CD4-positive, CD25-positive, alpha-beta regulatory T cell (primary cell): ENCODE results near the gene ADAMTSL5. TPM values are rescaled to one million over a fixed set of nuclear protein-coding genes. Genes with fewer than 3 reads are reported as not detected.
A peak's percentile ranks its signal among the peaks of the same experiment; 100 is the strongest.

Source experiments
- ATAC-seq, 2 donors: fragments of 150-1000 bp; cut with Tn5 transposase; one replicate each; pipeline ENCODE4 v1.10.0; 2021; ENCODE audit warnings: low read depth in 2 of 2, moderate number of reproducible peaks in 2 of 2, moderate library complexity in 1 of 2
- DNase-seq, 3 donors: peaks; one replicate each; pipeline versions ENCODE4 v3.0.0 to v3.0.0-alpha.2; 2012 to 2022; ENCODE audit warnings: mixed read lengths in 1 of 3
- H3K27ac ChIP-seq: one replicate; pipeline ENCODE4 v1.7.0; 2013; ENCODE audit warnings: mild to moderate bottlenecking, low read length; ENCODE audit not compliant: insufficient read depth, poor library complexity, severe bottlenecking
- H3K27me3 ChIP-seq: one replicate; pipeline ENCODE4 v1.7.0; 2013; ENCODE audit warnings: low read length; ENCODE audit not compliant: control insufficient read depth, insufficient read depth
- H3K36me3 ChIP-seq: one replicate; pipeline ENCODE4 v1.7.0; 2013; ENCODE audit warnings: mild to moderate bottlenecking, low read length, moderate library complexity; ENCODE audit not compliant: control insufficient read depth, insufficient read depth
- H3K4me1 ChIP-seq: 2 replicates; pipeline ENCODE4 v1.7.0; 2013; ENCODE audit warnings: mild to moderate bottlenecking, low read length; ENCODE audit not compliant: insufficient read depth, control insufficient read depth, poor library complexity, severe bottlenecking
- H3K4me3 ChIP-seq: one replicate; pipeline ENCODE4 v1.7.0; 2013; ENCODE audit warnings: low read depth, mild to moderate bottlenecking, low read length, moderate library complexity
- H3K9me3 ChIP-seq, 2 experiments: 1 replicate in 1 of 2; 2 replicates in 1 of 2; pipeline ENCODE4 v1.7.0; 2013; ENCODE audit warnings: low read length in 2 of 2, mild to moderate bottlenecking in 1 of 2, moderate library complexity in 1 of 2; ENCODE audit not compliant: control insufficient read depth in 2 of 2
- H3K27ac Mint-ChIP-seq, 3 donors: one replicate each; pipeline ENCODE4 v1.8.0; 2020 to 2022; ENCODE audit warnings: mild to moderate bottlenecking in 3 of 3, mixed read lengths in 3 of 3, moderate library complexity in 2 of 3
- H3K27me3 Mint-ChIP-seq: one replicate; pipeline ENCODE4 v1.8.0; 2022; ENCODE audit warnings: mild to moderate bottlenecking, mixed read lengths
- H3K36me3 Mint-ChIP-seq: one replicate; pipeline ENCODE4 v1.8.0; 2020; ENCODE audit warnings: mixed read lengths
- H3K4me1 Mint-ChIP-seq, 4 donors: one replicate each; pipeline ENCODE4 v1.8.0; 2020 to 2022; ENCODE audit warnings: mixed read lengths in 4 of 4, mild to moderate bottlenecking in 1 of 4
- H3K4me3 Mint-ChIP-seq, 4 donors: one replicate each; pipeline ENCODE4 v1.8.0; 2020 to 2022; ENCODE audit warnings: mild to moderate bottlenecking in 4 of 4, mixed read lengths in 4 of 4, moderate library complexity in 3 of 4
- H3K9me3 Mint-ChIP-seq, 7 donors: one replicate each; pipeline ENCODE4 v1.8.0; 2020 to 2022; ENCODE audit warnings: mixed read lengths in 7 of 7, mild to moderate bottlenecking in 3 of 7, moderate library complexity in 2 of 7
- polyA plus RNA-seq, 4 donors: library from polyadenylated mRNA; unstranded; fragments of 300-500 nt; fragmentation: Illumina TruSeq; gene quantifications; one replicate each; pipeline ENCODE4 v1.2.3, GENCODE V29; 2021
- total RNA-seq: library from RNA; stranded (reverse); gene quantifications from one replicate; pipeline ENCODE4 v1.2.3, GENCODE V29; 2022

ADAMTSL5 gene
- total and polyA plus RNA-seq, 5 donors from 2014 or later: 0.29 to 3.3 (median 2.1) TPM

DNA sequence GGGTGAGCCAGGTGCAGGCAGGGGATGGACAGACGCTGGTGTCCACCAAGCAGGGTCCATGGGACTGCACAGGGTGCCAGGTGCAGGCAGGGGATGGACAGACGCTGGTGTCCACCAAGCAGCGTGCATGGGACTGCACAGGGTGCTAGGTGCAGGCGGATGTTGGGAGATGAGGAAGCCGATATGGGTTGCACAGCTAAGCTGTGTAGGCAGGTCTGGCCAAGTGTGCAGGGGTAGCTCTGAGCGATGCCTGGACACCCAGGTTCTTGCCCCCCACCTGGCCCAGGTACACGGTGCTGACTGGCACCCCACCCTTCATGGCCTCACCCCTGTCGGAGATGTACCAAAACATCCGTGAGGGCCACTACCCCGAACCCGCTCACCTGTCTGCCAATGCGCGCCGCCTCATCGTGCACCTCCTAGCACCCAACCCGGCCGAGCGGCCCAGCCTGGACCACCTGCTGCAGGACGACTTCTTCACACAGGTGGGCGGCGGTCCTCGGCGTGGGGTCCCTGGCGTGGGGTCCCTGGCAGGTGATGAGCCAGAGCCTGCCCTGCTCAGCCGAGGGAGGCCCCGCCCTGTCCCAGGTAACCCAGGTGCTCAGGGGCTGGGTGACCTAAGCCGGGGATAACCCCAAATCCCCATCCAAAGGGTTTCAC, 15.0 kb upstream of the ADAMTSL5 start:
- no peak overlapping the region for H3K4me3 Mint-ChIP-seq

DNA sequence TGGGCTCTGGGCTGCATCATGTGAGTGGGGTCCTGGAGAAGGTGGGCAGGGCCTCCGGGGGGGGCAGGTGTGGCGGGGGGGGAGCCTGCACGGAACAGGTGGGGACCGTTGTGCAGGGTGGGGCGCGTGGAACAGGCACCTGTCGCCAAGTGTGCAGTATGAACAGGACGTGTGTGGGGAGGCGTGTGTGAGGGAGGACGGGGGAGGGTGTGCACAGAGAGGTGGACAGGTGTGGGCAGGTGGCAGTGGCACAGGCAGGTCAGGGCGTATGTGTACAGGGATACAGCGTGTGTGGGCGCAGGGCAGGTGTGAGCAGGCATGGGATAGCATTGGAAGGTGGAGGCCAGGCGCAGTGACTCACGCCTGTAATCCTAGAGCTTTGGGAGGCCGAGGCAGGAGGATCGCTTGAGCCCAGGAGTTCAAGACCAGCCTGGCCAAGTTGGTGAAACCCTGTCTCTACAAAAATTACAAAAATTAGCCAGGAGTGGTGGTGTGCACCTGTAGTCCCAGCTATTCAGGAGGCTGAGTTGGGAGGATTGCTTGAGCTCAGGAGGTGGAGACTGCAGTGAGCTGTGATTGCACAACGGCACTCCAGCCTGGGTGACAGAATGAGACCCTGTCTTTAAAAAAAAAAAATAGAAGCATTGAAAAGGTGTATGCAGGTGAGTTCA, 14.3 kb upstream of the ADAMTSL5 start:
- H3K27ac Mint-ChIP-seq: no peak overlapping the region
- peaks cover 6% of the 10 kb centered on the region for H3K27me3 ChIP-seq

More for the DNA sequence above, 15.0 kb upstream of the ADAMTSL5 start:
- ATAC-seq (no peak), DNase-seq (no peak)
- H3K36me3 Mint-ChIP-seq: no peaks in the 10 kb centered on the region
- no peak overlapping the region for H3K27ac ChIP-seq
- H3K27ac Mint-ChIP-seq: no peak overlapping the region
- H3K36me3 ChIP-seq: no peaks in the 10 kb centered on the region
- H3K27me3 ChIP-seq: peaks cover 6% of the 10 kb centered on the region
- H3K4me1 Mint-ChIP-seq: peaks cover 0 to 12% (median 3%) of the 10 kb centered on the region in 4 donors
- H3K9me3 Mint-ChIP-seq: peaks cover 0 to 3% (median 0%) of the 10 kb centered on the region in 7 donors
- H3K9me3 ChIP-seq: no peaks in the 10 kb centered on the region
- no peaks in the 10 kb centered on the region for H3K4me1 ChIP-seq
- no peak overlapping the region for H3K4me3 ChIP-seq
- peaks cover 32% of the 10 kb centered on the region for H3K27me3 Mint-ChIP-seq

DNA sequence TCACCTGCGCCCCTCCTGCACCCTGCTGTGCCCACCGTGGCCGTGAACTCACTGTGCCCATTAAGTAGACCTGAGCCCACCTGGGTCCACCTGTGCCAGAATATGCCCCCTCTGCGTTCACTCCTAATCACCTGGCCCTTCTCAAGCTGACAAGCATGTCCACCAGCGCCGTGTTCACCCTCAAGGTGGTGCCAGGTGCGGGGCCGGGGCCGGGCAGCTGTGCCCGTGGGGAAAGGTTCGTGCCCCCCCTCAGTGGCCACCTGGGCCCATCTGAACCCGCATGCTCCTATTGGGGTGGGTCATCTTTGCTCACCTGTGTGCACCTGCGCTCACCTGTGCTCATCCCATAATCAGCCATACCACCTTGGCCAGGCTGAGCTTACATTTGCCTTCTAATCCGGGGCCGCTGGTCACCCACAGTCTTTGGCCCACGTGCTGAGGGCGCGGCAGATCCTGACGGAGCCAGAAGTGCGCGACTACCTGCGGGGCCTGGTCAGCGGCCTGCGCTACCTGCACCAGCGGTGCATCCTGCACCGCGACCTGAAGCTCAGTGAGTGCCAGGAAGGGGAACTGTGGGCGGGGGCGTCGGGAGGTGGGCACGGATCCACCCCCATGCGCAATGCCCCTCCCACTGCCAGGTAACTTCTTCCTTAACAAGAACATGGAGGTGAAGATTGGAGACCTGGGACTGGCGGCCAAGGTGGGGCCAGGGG, 13.4 kb upstream of the ADAMTSL5 start:
- Mint-ChIP-seq H3K36me3 (no peaks in the 10 kb centered on the region), H3K27me3 (peaks cover 33% of the 10 kb centered on the region), H3K27ac (no peak overlapping the region), H3K9me3 (peaks cover 0 to 3% (median 0%) of the 10 kb centered on the region in 7 donors), H3K4me1 (peaks cover 0 to 12% (median 3%) of the 10 kb centered on the region in 4 donors), H3K4me3 (peak overlapping the region in 1 of 4 donors; percentile 52)
- H3K27me3 ChIP-seq: peaks cover 6% of the 10 kb centered on the region
- H3K4me3 ChIP-seq: no peak overlapping the region
- ATAC-seq (no peak), DNase-seq (no peak)
- no peaks in the 10 kb centered on the region for H3K4me1 ChIP-seq
- H3K36me3 ChIP-seq: no peaks in the 10 kb centered on the region
- no peaks in the 10 kb centered on the region for H3K9me3 ChIP-seq
- H3K27ac ChIP-seq: no peak overlapping the region

More for the DNA sequence above, 14.3 kb upstream of the ADAMTSL5 start:
- Mint-ChIP-seq H3K9me3 (peaks cover 0 to 3% (median 0%) of the 10 kb centered on the region in 7 donors), H3K4me3 (no peak overlapping the region), H3K36me3 (no peaks in the 10 kb centered on the region), H3K4me1 (peaks cover 0 to 12% (median 3%) of the 10 kb centered on the region in 4 donors), H3K27me3 (peaks cover 33% of the 10 kb centered on the region)
- DNase-seq (no peak), ATAC-seq (no peak)
- Histone ChIP-seq H3K9me3 (no peaks in the 10 kb centered on the region), H3K4me3 (no peak overlapping the region), H3K36me3 (no peaks in the 10 kb centered on the region), H3K4me1 (no peaks in the 10 kb centered on the region), H3K27ac (no peak overlapping the region)

DNA sequence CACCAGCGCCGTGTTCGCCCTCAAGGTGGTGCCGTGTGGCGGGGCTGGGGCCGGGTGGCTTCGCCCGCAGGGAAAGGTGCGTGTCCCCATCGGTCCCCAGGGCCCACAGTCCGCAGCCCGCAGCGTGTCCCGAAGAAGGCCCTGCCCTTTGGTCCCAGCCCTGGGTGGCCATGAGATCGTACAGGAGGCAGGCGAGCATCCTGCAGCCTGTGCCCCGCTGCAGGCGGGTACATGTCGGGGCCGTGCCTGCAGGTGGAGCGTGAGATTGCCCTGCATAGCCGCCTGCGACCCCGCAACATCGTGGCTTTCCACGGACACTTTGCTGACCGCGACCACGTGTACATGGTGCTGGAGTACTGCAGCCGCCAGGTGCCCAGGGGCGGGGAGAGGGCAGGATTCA, 12.5 kb upstream of the ADAMTSL5 start:
- no peaks in the 10 kb centered on the region for H3K36me3 ChIP-seq
- Mint-ChIP-seq H3K36me3 (no peaks in the 10 kb centered on the region), H3K9me3 (peaks cover 0 to 3% (median 0%) of the 10 kb centered on the region in 7 donors), H3K4me3 (no peak overlapping the region), H3K4me1 (peaks cover 0 to 12% (median 3%) of the 10 kb centered on the region in 4 donors), H3K27ac (no peak overlapping the region), H3K27me3 (peaks cover 38% of the 10 kb centered on the region)
- no peak overlapping the region for H3K4me3 ChIP-seq
- no peak overlapping the region for H3K27ac ChIP-seq
- H3K9me3 ChIP-seq: no peaks in the 10 kb centered on the region
- DNase-seq: no peak
- H3K27me3 ChIP-seq: peaks cover 6% of the 10 kb centered on the region
- no peak for ATAC-seq
- H3K4me1 ChIP-seq: no peaks in the 10 kb centered on the region

DNA sequence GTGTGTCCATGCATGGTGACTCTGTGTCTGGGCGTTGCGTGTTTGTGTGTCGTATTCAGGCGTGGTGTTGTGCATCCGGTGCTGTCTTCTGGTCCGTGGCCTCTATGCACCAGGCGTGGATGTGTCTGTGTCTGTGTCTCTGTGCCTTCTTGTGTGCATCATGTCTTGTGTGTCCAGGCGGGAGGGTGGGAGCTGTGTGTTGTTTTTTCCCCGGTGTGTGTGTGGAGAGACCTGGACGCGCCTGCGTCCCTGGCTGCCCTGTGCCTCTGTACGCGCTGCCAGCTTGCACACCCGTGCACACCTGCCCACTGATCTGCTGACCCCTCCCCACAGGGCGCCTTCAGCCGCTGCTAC, 12.1 kb upstream of the ADAMTSL5 start:
- Mint-ChIP-seq H3K4me3 (no peak overlapping the region), H3K27ac (no peak overlapping the region), H3K27me3 (peaks cover 34% of the 10 kb centered on the region), H3K4me1 (peaks cover 0 to 12% (median 3%) of the 10 kb centered on the region in 4 donors), H3K9me3 (peaks cover 0 to 3% (median 0%) of the 10 kb centered on the region in 7 donors), H3K36me3 (no peaks in the 10 kb centered on the region)
- Histone ChIP-seq H3K9me3 (no peaks in the 10 kb centered on the region), H3K27ac (no peak overlapping the region), H3K36me3 (no peaks in the 10 kb centered on the region), H3K27me3 (peaks cover 6% of the 10 kb centered on the region), H3K4me3 (no peak overlapping the region), H3K4me1 (no peaks in the 10 kb centered on the region)
- no peak for ATAC-seq
- no peak for DNase-seq

DNA sequence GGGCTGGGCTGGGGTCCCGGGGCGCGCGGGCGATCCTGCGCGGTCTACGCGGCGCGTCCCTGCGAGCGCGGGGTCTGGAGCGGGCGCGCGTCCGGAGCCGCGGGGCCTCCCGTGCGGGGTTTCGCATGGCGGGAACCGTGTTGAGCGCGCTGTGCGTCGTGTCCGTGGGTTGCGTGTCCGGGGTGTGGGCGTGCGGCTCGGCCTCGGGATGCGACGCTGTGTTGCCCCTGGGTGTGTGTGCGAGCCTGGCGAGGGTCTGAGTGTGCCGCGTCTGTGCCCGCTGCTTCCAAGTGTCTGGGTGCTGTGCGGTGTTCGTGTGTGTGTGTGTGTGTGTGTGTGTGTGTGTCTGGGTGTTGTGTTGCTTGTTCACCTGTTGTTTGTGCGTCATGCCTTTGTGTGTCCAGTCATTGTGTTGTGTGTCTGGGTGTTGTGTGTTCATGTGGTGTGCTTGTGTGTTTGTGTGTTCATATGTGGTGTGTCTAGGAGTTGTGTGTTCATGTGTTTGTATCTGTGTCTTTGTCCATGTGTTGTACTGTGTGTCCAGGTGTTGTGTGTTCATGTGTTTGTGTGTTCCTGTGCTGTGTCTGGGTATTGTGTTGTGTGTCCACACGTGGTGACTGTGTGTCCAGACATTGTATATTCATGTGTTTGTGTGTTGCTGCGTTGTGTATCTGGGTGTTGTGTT, 11.6 kb upstream of the ADAMTSL5 start:
- H3K4me1 ChIP-seq: no peaks in the 10 kb centered on the region
- H3K27me3 ChIP-seq: peaks cover 6% of the 10 kb centered on the region
- peak overlapping the region in 1 of 4 donors; percentile 44 for H3K4me3 Mint-ChIP-seq
- H3K36me3 Mint-ChIP-seq: no peaks in the 10 kb centered on the region
- peaks cover 31% of the 10 kb centered on the region for H3K27me3 Mint-ChIP-seq
- peaks cover 0 to 12% (median 3%) of the 10 kb centered on the region in 4 donors for H3K4me1 Mint-ChIP-seq
- H3K9me3 ChIP-seq: no peaks in the 10 kb centered on the region
- H3K27ac ChIP-seq: no peak overlapping the region
- H3K9me3 Mint-ChIP-seq: peaks cover 0 to 3% (median 0%) of the 10 kb centered on the region in 7 donors
- no peaks in the 10 kb centered on the region for H3K36me3 ChIP-seq
- no peak overlapping the region for H3K4me3 ChIP-seq
- H3K27ac Mint-ChIP-seq: no peak overlapping the region
- no peak for DNase-seq
- ATAC-seq: no peak

DNA sequence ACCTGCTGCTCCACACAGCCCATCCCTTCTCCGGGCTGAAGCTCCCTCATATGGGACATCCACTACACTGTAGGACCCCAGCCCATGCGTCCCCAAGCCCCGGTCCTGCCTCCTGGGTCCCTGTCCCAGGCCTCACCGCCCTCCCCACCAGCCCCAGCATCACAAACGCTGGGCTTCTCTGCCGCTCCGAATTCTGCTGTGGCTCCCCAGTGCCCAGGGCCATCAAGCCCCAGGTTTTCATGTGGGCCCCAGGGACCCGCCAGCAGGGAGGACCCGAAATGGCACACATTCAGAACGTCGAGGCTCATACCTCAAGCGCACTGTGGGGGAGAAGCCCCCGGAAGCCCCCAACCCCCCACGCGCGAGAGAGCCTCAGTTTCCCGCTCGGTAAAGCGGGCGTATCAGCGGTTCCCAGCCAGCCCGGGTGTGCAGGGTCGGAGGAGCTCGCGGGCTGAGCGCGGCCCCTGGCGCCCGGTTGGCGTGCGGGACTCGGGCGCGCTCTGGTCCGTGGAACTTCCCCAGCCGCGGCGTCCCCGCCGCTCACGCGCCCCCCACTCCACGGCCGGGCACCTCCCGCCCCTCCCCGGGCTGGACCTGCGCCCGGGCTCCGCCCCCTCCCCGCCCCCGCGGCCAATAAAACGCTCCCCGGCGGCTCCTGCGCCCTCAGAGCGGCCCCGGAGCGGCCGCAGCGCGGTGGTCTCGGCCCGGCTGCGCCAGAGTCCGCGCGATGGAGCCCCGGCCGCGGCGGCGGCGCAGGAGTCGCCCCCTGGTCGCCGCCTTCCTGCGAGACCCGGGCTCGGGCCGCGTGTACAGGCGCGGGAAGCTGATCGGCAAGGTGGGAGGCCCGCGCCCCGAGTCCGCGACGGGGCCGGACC, 10.8 kb upstream of the ADAMTSL5 start, which contains the start of gene PLK5:
Gene PLK5 (plus strand): TSS at position 666 of the 875 bp plus-strand sequence. CDS start 2,920 bp downstream, outside the sequence.
- peak within 1 kb of the TSS in 1 of 4 donors; percentile 44 for H3K4me3 Mint-ChIP-seq
- DNase-seq: no peak
- H3K27ac Mint-ChIP-seq: no peak within 1 kb of the TSS
- H3K27ac ChIP-seq: no peak within 1 kb of the TSS
- peaks cover 0 to 12% (median 3%) of the 10 kb centered on the region in 4 donors for H3K4me1 Mint-ChIP-seq
- no peak for ATAC-seq
- no peaks in the 10 kb centered on the region for H3K36me3 Mint-ChIP-seq
- no peaks in the 10 kb centered on the region for H3K9me3 ChIP-seq
- H3K9me3 Mint-ChIP-seq: peaks cover 0 to 3% (median 0%) of the 10 kb centered on the region in 7 donors
- no peaks in the 10 kb centered on the region for H3K4me1 ChIP-seq
- peaks cover 31% of the 10 kb centered on the region for H3K27me3 Mint-ChIP-seq
- H3K36me3 ChIP-seq: no peaks in the 10 kb centered on the region
- H3K4me3 ChIP-seq: no peak within 1 kb of the TSS
- H3K27me3 ChIP-seq: peaks cover 6% of the 10 kb centered on the region
